EH (cell line): ENCODE results near the gene PAMR1.

Experiments
- DNase-seq: peaks from one replicate; pipeline ENCODE4 v3.0.0-alpha.2; 2015; ENCODE audit warnings: low read depth

The PAMR1 gene

GRCh38 chr11:35494957-35495490 is 30.4 kb downstream of the PAMR1 start:
- DNase-seq = no peak

GRCh38 chr11:35491231-35491871 is 34.1 kb downstream of the PAMR1 start:
- DNase-seq = peak; percentile 97

- peak; percentile 68 for DNase-seq
Observed at GRCh38 chr11:35488117-35488516, 37.3 kb downstream of the PAMR1 start.

GRCh38 chr11:35487532-35488078 is 37.8 kb downstream of the PAMR1 start:
- DNase-seq = peak; percentile 56

- no peak for DNase-seq
Observed at GRCh38 chr11:35486934-35487333, 38.5 kb downstream of the PAMR1 start.

GRCh38 chr11:35486446-35486845 is 39.0 kb downstream of the PAMR1 start:
- DNase-seq = no peak

GRCh38 chr11:35485656-35486322 is 39.6 kb downstream of the PAMR1 start:
- DNase-seq = peak; percentile 83

GRCh38 chr11:35484435-35484834 is 41.0 kb downstream of the PAMR1 start:
- DNase-seq = peak; percentile 90

GRCh38 chr11:35483131-35483820 is 42.1 kb downstream of the PAMR1 start:
- DNase-seq = peak; percentile 90

- no peak for DNase-seq
Observed at GRCh38 chr11:35479731-35480130, 45.7 kb downstream of the PAMR1 start.

GRCh38 chr11:35478471-35479091 is 46.8 kb downstream of the PAMR1 start:
- no peak for DNase-seq

- no peak for DNase-seq
Observed at GRCh38 chr11:35477901-35478300, 47.5 kb downstream of the PAMR1 start.

- DNase-seq = no peak
Observed at GRCh38 chr11:35474688-35475087, 50.7 kb downstream of the PAMR1 start.

- DNase-seq = no peak
Observed at GRCh38 chr11:35473795-35474374, 51.5 kb downstream of the PAMR1 start.

GRCh38 chr11:35470616-35471015 is 54.8 kb downstream of the PAMR1 start:
- no peak for DNase-seq

GRCh38 chr11:35466058-35466457 is 59.4 kb downstream of the PAMR1 start:
- DNase-seq = no peak

GRCh38 chr11:35464308-35464707 is 61.1 kb downstream of the PAMR1 start:
- DNase-seq = peak; percentile 54

- no peak for DNase-seq
Observed at GRCh38 chr11:35463331-35463751, 62.1 kb downstream of the PAMR1 start.

GRCh38 chr11:35461917-35462538 is 63.4 kb downstream of the PAMR1 start:
- no peak for DNase-seq

GRCh38 chr11:35459489-35459888 is 65.9 kb downstream of the PAMR1 start:
- no peak for DNase-seq

- DNase-seq = peak; percentile 73
Observed at GRCh38 chr11:35458846-35459245, 66.6 kb downstream of the PAMR1 start.
